ENCODE measurements around the gene CTAGE8. TPM values are rescaled to one million over a fixed set of nuclear protein-coding genes. Genes with fewer than 3 reads are reported as not detected.
"Not testable (repeated sequence)": the region's sequence is repeated elsewhere in the genome, so short reads cannot be mapped to it uniquely, and the experiment has no call there.

The CTAGE8 gene
- total RNA-seq, 4 donors from 2014 or later: 0.10 TPM; not detected in 3

GRCh38 chr7:144256112-144256511, 13.0 kb downstream of the CTAGE8 start:
- Histone ChIP-seq H3K4me3 (no peak overlapping the region), H3K27me3 (no peaks in the 10 kb centered on the region), H3K27ac (no peak overlapping the region), H3K36me3 (no peaks in the 10 kb centered on the region), H3K9me3 (no peaks in the 10 kb centered on the region), H3K4me1 (no peaks in the 10 kb centered on the region)
- TF ChIP-seq CTCF (IDR thresholded peaks at IDR 0.05 in 4 of 5, conservative IDR thresholded peaks at IDR 0.05 in 1 of 5): no peak
- no peak for TF ChIP-seq POLR2A (IDR thresholded peaks at IDR 0.05)
- ATAC-seq (no peak), DNase-seq (no peak)
- intact Hi-C loops (cut with DNase I; ENCODE audit: low total_unique reads) (no loop called here), in situ Hi-C loops (cut with MboI; ENCODE audit: low sequenced_read_pairs in 4 of 4) (no loop called here)

- Histone ChIP-seq H3K4me1 (no peaks in the 10 kb centered on the region), H3K27me3 (no peaks in the 10 kb centered on the region), H3K36me3 (no peaks in the 10 kb centered on the region), H3K9me3 (no peaks in the 10 kb centered on the region), H3K4me3 (no peak overlapping the region), H3K27ac (no peak overlapping the region)
- ATAC-seq (no peak), DNase-seq (no peak)
- intact Hi-C loops (cut with DNase I; ENCODE audit: low total_unique reads) (no loop called here), in situ Hi-C loops (cut with MboI; ENCODE audit: low sequenced_read_pairs in 4 of 4) (no loop called here)
- TF ChIP-seq CTCF (IDR thresholded peaks at IDR 0.05 in 4 of 5, conservative IDR thresholded peaks at IDR 0.05 in 1 of 5): no peak
- TF ChIP-seq POLR2A (IDR thresholded peaks at IDR 0.05): no peak
These were observed 13.6 kb downstream of the CTAGE8 start for GRCh38 chr7:144255471-144255897.

GRCh38 chr7:144252307-144252706, 16.8 kb downstream of the CTAGE8 start:
- ATAC-seq; intact Hi-C loops (cut with DNase I; ENCODE audit: low total_unique reads); H3K9me3 ChIP-seq: not testable (repeated sequence)

GRCh38 chr7:144247674-144248330, 21.3 kb downstream of the CTAGE8 start:
- in situ Hi-C loops (cut with MboI; ENCODE audit: low sequenced_read_pairs in 4 of 4); intact Hi-C loops (cut with DNase I; ENCODE audit: low total_unique reads); ATAC-seq: not testable (repeated sequence)

More at GRCh38 chr7:144252307-144252706, 16.8 kb downstream of the CTAGE8 start:
- H3K36me3 ChIP-seq; H3K4me1 ChIP-seq; H3K27ac ChIP-seq; in situ Hi-C loops (cut with MboI; ENCODE audit: low sequenced_read_pairs in 4 of 4); H3K27me3 ChIP-seq; DNase-seq; H3K4me3 ChIP-seq: not testable (repeated sequence)

GRCh38 chr7:144246967-144247366, 22.1 kb downstream of the CTAGE8 start:
- intact Hi-C loops (cut with DNase I; ENCODE audit: low total_unique reads); H3K36me3 ChIP-seq; H3K27me3 ChIP-seq; H3K27ac ChIP-seq; DNase-seq; in situ Hi-C loops (cut with MboI; ENCODE audit: low sequenced_read_pairs in 4 of 4); ATAC-seq; H3K4me3 ChIP-seq; H3K4me1 ChIP-seq; H3K9me3 ChIP-seq: not testable (repeated sequence)

More at GRCh38 chr7:144247674-144248330, 21.3 kb downstream of the CTAGE8 start:
- not testable (repeated sequence) for H3K27me3 ChIP-seq, H3K4me3 ChIP-seq, H3K9me3 ChIP-seq, H3K4me1 ChIP-seq, H3K36me3 ChIP-seq, DNase-seq, H3K27ac ChIP-seq

- intact Hi-C loops (cut with DNase I; ENCODE audit: low total_unique reads); H3K4me1 ChIP-seq; H3K9me3 ChIP-seq; in situ Hi-C loops (cut with MboI; ENCODE audit: low sequenced_read_pairs in 4 of 4); H3K4me3 ChIP-seq; H3K27me3 ChIP-seq; H3K27ac ChIP-seq; H3K36me3 ChIP-seq; DNase-seq; ATAC-seq: not testable (repeated sequence)
These were observed 23.7 kb downstream of the CTAGE8 start for GRCh38 chr7:144245372-144245771.

GRCh38 chr7:144239365-144239764, 29.7 kb downstream of the CTAGE8 start, which contains the start of gene OR2A42:
OR2A42 (minus strand) TSS chr7:144239605; CDS start chr7:144232843, 6,762 bp downstream.
- in situ Hi-C loops (cut with MboI; ENCODE audit: low sequenced_read_pairs in 4 of 4); ATAC-seq; intact Hi-C loops (cut with DNase I; ENCODE audit: low total_unique reads): not testable (repeated sequence)

GRCh38 chr7:144238530-144239082, 30.5 kb downstream of the CTAGE8 start:
- H3K27me3 ChIP-seq; H3K4me3 ChIP-seq; in situ Hi-C loops (cut with MboI; ENCODE audit: low sequenced_read_pairs in 4 of 4); H3K9me3 ChIP-seq; ATAC-seq; H3K4me1 ChIP-seq; DNase-seq; H3K27ac ChIP-seq; H3K36me3 ChIP-seq; intact Hi-C loops (cut with DNase I; ENCODE audit: low total_unique reads): not testable (repeated sequence)

More at GRCh38 chr7:144239365-144239764, 29.7 kb downstream of the CTAGE8 start, which contains the start of gene OR2A42:
- not testable (repeated sequence) for H3K36me3 ChIP-seq, H3K27me3 ChIP-seq, H3K9me3 ChIP-seq, DNase-seq, H3K27ac ChIP-seq, H3K4me1 ChIP-seq, H3K4me3 ChIP-seq

GRCh38 chr7:144233039-144233438, 36.0 kb downstream of the CTAGE8 start:
- H3K36me3 ChIP-seq; H3K4me3 ChIP-seq; ATAC-seq; H3K4me1 ChIP-seq; DNase-seq; H3K9me3 ChIP-seq; intact Hi-C loops (cut with DNase I; ENCODE audit: low total_unique reads); in situ Hi-C loops (cut with MboI; ENCODE audit: low sequenced_read_pairs in 4 of 4); H3K27ac ChIP-seq; H3K27me3 ChIP-seq: not testable (repeated sequence)

- H3K4me3 ChIP-seq; intact Hi-C loops (cut with DNase I; ENCODE audit: low total_unique reads); H3K36me3 ChIP-seq; ATAC-seq; H3K27ac ChIP-seq; DNase-seq; H3K4me1 ChIP-seq; in situ Hi-C loops (cut with MboI; ENCODE audit: low sequenced_read_pairs in 4 of 4); H3K9me3 ChIP-seq; H3K27me3 ChIP-seq: not testable (repeated sequence)
These were observed 38.1 kb downstream of the CTAGE8 start for GRCh38 chr7:144231027-144231426.
